MM.1S (cell line): ENCODE measurements around the gene BRF1.

Experiments
- DNase-seq: peaks from one replicate; pipeline ENCODE4 v3.0.0-alpha.2; 2015
- H2AFZ ChIP-seq: fragments of 300-600 bp; sonication (generic); 2 replicates; pipeline ENCODE4 v1.6.0; 2016; ENCODE audit warnings: antibody characterized with exemption, low read length
- H3F3A ChIP-seq: fragments of 300-600 bp; sonication (generic); 2 replicates; pipeline ENCODE4 v1.6.1; 2016; ENCODE audit warnings: mild to moderate bottlenecking, antibody characterized with exemption, low read length, moderate library complexity, mixed read lengths; ENCODE audit not compliant: insufficient read depth
- H3K27ac ChIP-seq: fragments of 300-600 bp; sonication (generic); 2 replicates; pipeline ENCODE4 v1.5.1; 2016; ENCODE audit warnings: mild to moderate bottlenecking, low read length
- H3K27me3 ChIP-seq: fragments of 300-600 bp; sonication (generic); replicated peaks from 2 replicates; pipeline ENCODE4 v1.6.0; 2016; ENCODE audit warnings: low read length; ENCODE audit not compliant: insufficient read depth
- H3K36me3 ChIP-seq: fragments of 300-600 bp; sonication (generic); replicated peaks from 2 replicates; pipeline ENCODE4 v1.6.1; 2016; ENCODE audit warnings: mild to moderate bottlenecking, low read length, mixed read lengths; ENCODE audit not compliant: insufficient read depth
- H3K4me1 ChIP-seq: fragments of 300-600 bp; sonication (generic); 2 replicates; pipeline ENCODE4 v1.6.1; 2016; ENCODE audit warnings: low read length, mixed read lengths
- H3K4me2 ChIP-seq: fragments of 300-600 bp; sonication (generic); 2 replicates; pipeline ENCODE4 v1.6.0; 2016; ENCODE audit warnings: low read depth, low read length
- H3K4me3 ChIP-seq: fragments of 300-600 bp; sonication (generic); 2 replicates; pipeline ENCODE4 v1.5.1; 2016; ENCODE audit warnings: low read length, mixed read lengths
- H3K79me2 ChIP-seq: fragments of 300-600 bp; sonication (generic); 2 replicates; pipeline ENCODE4 v1.6.1; 2016; ENCODE audit warnings: mixed run types, low read length, mixed read lengths
- H3K9ac ChIP-seq: fragments of 300-600 bp; sonication (generic); 2 replicates; pipeline ENCODE4 v1.6.1; 2016; ENCODE audit warnings: low read length, mixed read lengths
- H3K9me2 ChIP-seq: fragments of 300-600 bp; sonication (generic); replicated peaks from 2 replicates; pipeline ENCODE4 v1.6.1; 2016; ENCODE audit warnings: mild to moderate bottlenecking, low read length, mixed read lengths; ENCODE audit not compliant: insufficient read depth
- H3K9me3 ChIP-seq: fragments of 300-600 bp; sonication (generic); replicated peaks from 2 replicates; pipeline ENCODE4 v1.6.1; 2016; ENCODE audit warnings: mild to moderate bottlenecking, low read length, mixed read lengths; ENCODE audit not compliant: insufficient read depth
- H4K20me1 ChIP-seq: fragments of 300-600 bp; sonication (generic); 2 replicates; pipeline ENCODE4 v1.6.1; 2016; ENCODE audit warnings: mild to moderate bottlenecking, low read length, moderate library complexity, mixed read lengths; ENCODE audit not compliant: insufficient read depth
- CTCF ChIP-seq: fragments of 300-600 bp; sonication (generic); IDR thresholded peaks from 2 replicates; pipeline ENCODE4 v1.5.1; 2016; ENCODE audit warnings: antibody characterized with exemption, low read length, mixed read lengths
- EZH2 ChIP-seq: fragments of 300-600 bp; sonication (generic); optimal IDR thresholded peaks from 2 replicates; pipeline ENCODE3; 2017; ENCODE audit warnings: low read depth, mild to moderate bottlenecking, antibody characterized with exemption, low read length, mixed read lengths
- EZH2phosphoT487 ChIP-seq: fragments of 300-600 bp; sonication (generic); IDR thresholded peaks from 2 replicates; pipeline ENCODE4 v1.6.1; 2018; ENCODE audit warnings: antibody characterized with exemption, low read length

The BRF1 gene

GRCh38 chr14:105287249-105288102 lies 13.3 kb downstream of the BRF1 start:
- Histone ChIP-seq H3K79me2 (peaks cover 14% of the 10 kb centered on the region), H3K9ac (no peak overlapping the region), H3K4me3 (no peak overlapping the region), H3K36me3 (no peaks in the 10 kb centered on the region), H3K27ac (no peak overlapping the region), H3K9me3 (no peaks in the 10 kb centered on the region), H3K27me3 (no peaks in the 10 kb centered on the region), H3K4me1 (no peaks in the 10 kb centered on the region), H2AFZ (no peak overlapping the region), H4K20me1 (no peaks in the 10 kb centered on the region), H3K4me2 (no peak overlapping the region), H3F3A (no peaks in the 10 kb centered on the region), H3K9me2 (no peaks in the 10 kb centered on the region)
- DNase-seq = no peak
- TF ChIP-seq EZH2phosphoT487 = no peak
- TF ChIP-seq CTCF = no peak
- no peak for TF ChIP-seq EZH2

DNA sequence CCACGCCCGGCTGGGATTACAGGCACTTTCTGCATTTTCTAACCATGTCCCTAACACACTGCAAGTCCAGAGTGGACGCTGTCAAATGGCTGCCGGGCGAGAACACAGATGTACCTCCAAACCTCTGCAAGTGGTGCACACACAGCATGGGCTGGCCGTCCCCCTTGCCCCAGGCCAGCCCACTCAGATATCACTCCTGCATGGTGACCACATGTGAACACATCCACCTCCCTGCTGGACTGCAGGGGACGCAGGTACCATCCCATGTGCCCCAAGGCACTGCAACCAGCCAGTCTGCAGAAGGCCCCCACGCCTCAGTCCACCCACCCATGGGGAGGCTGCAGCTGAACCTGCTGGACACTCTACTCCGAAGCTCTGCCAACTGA lies 14.0 kb downstream of the BRF1 start:
- Histone ChIP-seq H3K4me3 (no peak overlapping the region), H2AFZ (no peak overlapping the region), H3K9me2 (no peaks in the 10 kb centered on the region), H3K27ac (no peak overlapping the region), H3K27me3 (no peaks in the 10 kb centered on the region), H3F3A (no peaks in the 10 kb centered on the region), H3K4me2 (no peak overlapping the region), H3K9me3 (no peaks in the 10 kb centered on the region), H3K79me2 (peaks cover 14% of the 10 kb centered on the region), H4K20me1 (no peaks in the 10 kb centered on the region), H3K4me1 (no peaks in the 10 kb centered on the region), H3K9ac (no peak overlapping the region), H3K36me3 (no peaks in the 10 kb centered on the region)
- DNase-seq = no peak
- TF ChIP-seq CTCF (no peak), EZH2phosphoT487 (no peak), EZH2 (no peak)

DNA sequence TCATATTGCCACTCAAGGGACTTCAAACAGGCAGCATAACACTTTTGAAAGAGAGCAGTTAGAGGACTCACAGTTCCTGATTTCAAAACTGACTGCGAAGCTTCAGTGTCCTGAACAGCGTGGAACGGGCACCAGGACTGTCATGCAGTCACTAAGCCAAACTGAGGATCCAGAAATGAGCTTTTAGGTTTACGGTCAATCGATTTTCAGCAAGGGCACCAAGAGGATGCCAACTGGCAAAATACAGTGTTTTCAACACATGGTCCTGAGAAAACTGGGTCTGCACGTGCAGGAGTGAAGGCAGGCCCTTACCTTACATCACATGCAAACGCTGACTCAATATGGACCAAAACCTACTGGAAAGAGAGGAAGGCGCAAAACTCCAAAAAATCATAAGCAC lies 15.6 kb downstream of the BRF1 start:
- no peaks in the 10 kb centered on the region for H3K9me3 ChIP-seq
- DNase-seq = no peak
- no peak overlapping the region for H2AFZ ChIP-seq
- no peak overlapping the region for H3K27ac ChIP-seq
- no peak overlapping the region for H3K9ac ChIP-seq
- no peaks in the 10 kb centered on the region for H3K36me3 ChIP-seq
- no peaks in the 10 kb centered on the region for H3K27me3 ChIP-seq
- no peak overlapping the region for H3K4me3 ChIP-seq
- H3K4me1 ChIP-seq = no peaks in the 10 kb centered on the region
- no peak overlapping the region for H3K4me2 ChIP-seq
- no peak for TF ChIP-seq CTCF
- H4K20me1 ChIP-seq = no peaks in the 10 kb centered on the region
- H3K9me2 ChIP-seq = no peaks in the 10 kb centered on the region
- H3K79me2 ChIP-seq = peaks cover 5% of the 10 kb centered on the region
- no peaks in the 10 kb centered on the region for H3F3A ChIP-seq
